H1 (cell line): ENCODE data around the gene SNED1. TPM values are rescaled to one million over a fixed set of nuclear protein-coding genes. Genes with fewer than 3 reads are reported as not detected.

Source experiments
- CHD7 ChIP-seq: fragments of 300-600 bp; sonication (generic); IDR thresholded peaks from 2 replicates; pipeline ENCODE4 v1.7.1; 2012; ENCODE audit warnings: low read length, moderate library complexity, mild to moderate bottlenecking, inconsistent platforms; ENCODE audit not compliant: insufficient replicate concordance
- E2F6 ChIP-seq: IDR thresholded peaks from 2 replicates; pipeline ENCODE4 v1.6.1; 2012; ENCODE audit warnings: inconsistent platforms
- FOSL1 ChIP-seq: IDR thresholded peaks from 2 replicates; pipeline ENCODE4 v1.6.1; 2011; ENCODE audit warnings: mild to moderate bottlenecking, low read depth, low read length, moderate library complexity; ENCODE audit not compliant: insufficient read depth
- HDAC6 ChIP-seq: IDR thresholded peaks from one replicate; pipeline ENCODE4 v1.7.1; 2012; ENCODE audit warnings: low read depth, mild to moderate bottlenecking, inconsistent platforms, low read length, moderate library complexity
- JUN ChIP-seq: IDR thresholded peaks from 2 replicates; pipeline ENCODE4 v1.6.1; 2011; ENCODE audit warnings: low read depth, mild to moderate bottlenecking, improper control_type of control experiment, low read length
- RNF2 ChIP-seq: fragments of 200-900, 300-1000 bp; sonication (generic); IDR thresholded peaks from 2 replicates; pipeline ENCODE4 v1.7.1; 2016; ENCODE audit warnings: borderline replicate concordance, low read depth, mild to moderate bottlenecking, antibody characterized with exemption, low read length; ENCODE audit not compliant: poor library complexity, severe bottlenecking; ENCODE audit errors: missing control alignments
- TAF7 ChIP-seq: optimal IDR thresholded peaks from 2 replicates; pipeline ENCODE3; 2011; ENCODE audit warnings: low read depth, mild to moderate bottlenecking, inconsistent platforms, low read length, moderate library complexity, borderline replicate concordance
- polyA plus RNA-seq, 7 experiments: library from polyadenylated mRNA; depleted of rRNA in 3 of 7; stranded (reverse) in 5 of 7; unstranded in 2 of 7; fragments of >200 nt in 5 of 7; fragments of 200-250 nt in 2 of 7; gene quantifications; 1 replicate in 5 of 7; 2 replicates in 1 of 7; 4 replicates in 1 of 7; pipeline versions ENCODE4 v1.2.1 to v1.2.3, GENCODE V29; 2011 to 2013; ENCODE audit warnings: missing spikeins in 2 of 7, mixed read lengths in 2 of 7
- total RNA-seq: library from RNA; stranded (reverse); fragmentation: NEBNext Ultra II Directional; extraction: Animal tissue kit (Norgen Biotek cat#: 25700); gene quantifications from 2 replicates; pipeline ENCODE4 v1.2.1, GENCODE V29; 2021
- TF ChIP-seq, protein P1 (sequence below): IDR thresholded peaks from 2 replicates; pipeline ENCODE4 v1.6.1; 2011; ENCODE audit warnings: low read depth, mild to moderate bottlenecking, low read length; ENCODE audit not compliant: insufficient read depth

SNED1 gene
- total and polyA plus RNA-seq, 2 of the 8 experiments (the other 6 are each of a cell fraction or from before 2014, with no cell fraction given), result 1.9 TPM

- TF ChIP-seq CHD7 (no peak), RNF2 (no peak), E2F6 (no peak), FOSL1 (no peak), TAF7 (no peak), HDAC6 (no peak), JUN (no peak)
- TF ChIP-seq, protein P1, sequence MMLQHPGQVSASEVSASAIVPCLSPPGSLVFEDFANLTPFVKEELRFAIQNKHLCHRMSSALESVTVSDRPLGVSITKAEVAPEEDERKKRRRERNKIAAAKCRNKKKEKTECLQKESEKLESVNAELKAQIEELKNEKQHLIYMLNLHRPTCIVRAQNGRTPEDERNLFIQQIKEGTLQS, result no peak
Measured at GRCh38 chr2:240996161-240996833, 2.1 kb upstream of the SNED1 start (continued).
